ENCODE results near the gene KIAA1671. TPM values are rescaled to one million over a fixed set of nuclear protein-coding genes. Genes with fewer than 3 reads are reported as not detected.

Gene KIAA1671
- total and polyA plus RNA-seq, 2 donors (not counting 1 experiment from before 2014, with no cell fraction given), result 0.01 to 0.02 TPM

GRCh38 chr22:25083056-25083806, 130.7 kb downstream of the KIAA1671 start:
- no peaks in the 10 kb centered on the region for H3K79me2 ChIP-seq (ENCODE audit: control insufficient read depth, insufficient read depth, low read length)
- H3K4me3 Mint-ChIP-seq, result no peak overlapping the region
- no peak overlapping the region for H3K27ac Mint-ChIP-seq
- CTCF ChIA-PET, result no interaction called here
- H3K9ac ChIP-seq (ENCODE audit: low read length), result no peak overlapping the region
- H3K4me1 Mint-ChIP-seq, result peaks cover 12% of the 10 kb centered on the region
- WGBS (ENCODE audit: insufficient coverage), result no CpG with 5 or more reads among the region's 2 CpGs
- H3K36me3 ChIP-seq (replicated peaks in 1 of 2; ENCODE audit: control extremely low read depth in 1 of 2, control insufficient read depth in 1 of 2, extremely low read depth in 1 of 2, insufficient read depth in 2 of 2, low read length in 1 of 2), result no peaks in the 10 kb centered on the region
- POLR2A ChIA-PET, result no interaction called here
- no peak overlapping the region for H3K4me3 ChIP-seq (ENCODE audit: control extremely low read depth in 1 of 5, extremely low read depth in 1 of 5, insufficient read depth in 1 of 5, low read depth in 2 of 5, low read length in 4 of 5)
- TF ChIP-seq, protein P1, sequence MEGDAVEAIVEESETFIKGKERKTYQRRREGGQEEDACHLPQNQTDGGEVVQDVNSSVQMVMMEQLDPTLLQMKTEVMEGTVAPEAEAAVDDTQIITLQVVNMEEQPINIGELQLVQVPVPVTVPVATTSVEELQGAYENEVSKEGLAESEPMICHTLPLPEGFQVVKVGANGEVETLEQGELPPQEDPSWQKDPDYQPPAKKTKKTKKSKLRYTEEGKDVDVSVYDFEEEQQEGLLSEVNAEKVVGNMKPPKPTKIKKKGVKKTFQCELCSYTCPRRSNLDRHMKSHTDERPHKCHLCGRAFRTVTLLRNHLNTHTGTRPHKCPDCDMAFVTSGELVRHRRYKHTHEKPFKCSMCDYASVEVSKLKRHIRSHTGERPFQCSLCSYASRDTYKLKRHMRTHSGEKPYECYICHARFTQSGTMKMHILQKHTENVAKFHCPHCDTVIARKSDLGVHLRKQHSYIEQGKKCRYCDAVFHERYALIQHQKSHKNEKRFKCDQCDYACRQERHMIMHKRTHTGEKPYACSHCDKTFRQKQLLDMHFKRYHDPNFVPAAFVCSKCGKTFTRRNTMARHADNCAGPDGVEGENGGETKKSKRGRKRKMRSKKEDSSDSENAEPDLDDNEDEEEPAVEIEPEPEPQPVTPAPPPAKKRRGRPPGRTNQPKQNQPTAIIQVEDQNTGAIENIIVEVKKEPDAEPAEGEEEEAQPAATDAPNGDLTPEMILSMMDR (IDR thresholded peaks at IDR 0.05), result no peak
- TF ChIP-seq EZH2 (IDR thresholded peaks at IDR 0.05; ENCODE audit: borderline replicate concordance, insufficient read depth, low read depth, low read length, poor library complexity, severe bottlenecking), result no peak
- H3K9me3 ChIP-seq (ENCODE audit: control extremely low read depth in 1 of 3, control insufficient read depth in 2 of 3, insufficient read depth in 1 of 3, low read length in 2 of 3), result peaks cover 0 to 7% (median 0%) of the 10 kb centered on the region in 3 donors
- ATAC-seq (ENCODE audit: low read depth) (no peak), DNase-seq (no peak)
- peaks cover 7 to 11% of the 10 kb centered on the region in 2 donors for H3K4me1 ChIP-seq (ENCODE audit: control insufficient read depth in 2 of 2, insufficient read depth in 2 of 2, low read length in 2 of 2)
- H3K27ac ChIP-seq (ENCODE audit: low read length in 2 of 2), result no peak overlapping the region
- no peaks in the 10 kb centered on the region for H3K9me3 Mint-ChIP-seq (ENCODE audit: insufficient read depth)
- no peaks in the 10 kb centered on the region for H4K20me1 ChIP-seq (ENCODE audit: control insufficient read depth, insufficient read depth, low read length, poor library complexity, severe bottlenecking)
- intact Hi-C loops (cut with micrococcal nuclease), result no loop called here
- H3K4me2 ChIP-seq (replicated peaks; ENCODE audit: low read depth, low read length, poor library complexity, severe bottlenecking), result no peak overlapping the region
- no peak overlapping the region for H2AFZ ChIP-seq (ENCODE audit: insufficient read depth, low read depth, low read length, poor library complexity, severe bottlenecking)
- peaks cover 15% of the 10 kb centered on the region for H3K27me3 Mint-ChIP-seq
- no peaks in the 10 kb centered on the region for H3K27me3 ChIP-seq (replicated peaks in 1 of 4; ENCODE audit: control extremely low read depth in 1 of 4, control insufficient read depth in 3 of 4, insufficient read depth in 4 of 4, low read length in 3 of 4)

GRCh38 chr22:25083807-25084200, 131.3 kb downstream of the KIAA1671 start:
- Histone ChIP-seq H2AFZ (ENCODE audit: insufficient read depth, low read depth, low read length, poor library complexity, severe bottlenecking) (no peak overlapping the region), H3K4me1 (ENCODE audit: control insufficient read depth in 2 of 2, insufficient read depth in 2 of 2, low read length in 2 of 2) (peaks cover 7 to 11% of the 10 kb centered on the region in 2 donors), H3K4me3 (ENCODE audit: control extremely low read depth in 1 of 5, extremely low read depth in 1 of 5, insufficient read depth in 1 of 5, low read depth in 2 of 5, low read length in 4 of 5) (no peak overlapping the region), H3K9ac (ENCODE audit: low read length) (no peak overlapping the region), H3K27me3 (replicated peaks in 1 of 4; ENCODE audit: control extremely low read depth in 1 of 4, control insufficient read depth in 3 of 4, insufficient read depth in 4 of 4, low read length in 3 of 4) (no peaks in the 10 kb centered on the region), H3K79me2 (ENCODE audit: control insufficient read depth, insufficient read depth, low read length) (no peaks in the 10 kb centered on the region), H4K20me1 (ENCODE audit: control insufficient read depth, insufficient read depth, low read length, poor library complexity, severe bottlenecking) (no peaks in the 10 kb centered on the region), H3K4me2 (replicated peaks; ENCODE audit: low read depth, low read length, poor library complexity, severe bottlenecking) (no peak overlapping the region), H3K9me3 (ENCODE audit: control extremely low read depth in 1 of 3, control insufficient read depth in 2 of 3, insufficient read depth in 1 of 3, low read length in 2 of 3) (peaks cover 0 to 7% (median 0%) of the 10 kb centered on the region in 3 donors), H3K27ac (ENCODE audit: low read length in 2 of 2) (no peak overlapping the region), H3K36me3 (replicated peaks in 1 of 2; ENCODE audit: control extremely low read depth in 1 of 2, control insufficient read depth in 1 of 2, extremely low read depth in 1 of 2, insufficient read depth in 2 of 2, low read length in 1 of 2) (no peaks in the 10 kb centered on the region)
- no peak for ATAC-seq (ENCODE audit: low read depth)
- POLR2A ChIA-PET, result no interaction called here
- Mint-ChIP-seq H3K27me3 (peaks cover 15% of the 10 kb centered on the region), H3K4me3 (no peak overlapping the region), H3K27ac (no peak overlapping the region), H3K9me3 (ENCODE audit: insufficient read depth) (no peaks in the 10 kb centered on the region), H3K4me1 (peaks cover 12% of the 10 kb centered on the region)
- intact Hi-C loops (cut with micrococcal nuclease), result no loop called here
- CTCF ChIA-PET, result no interaction called here
- TF ChIP-seq, protein P1 (IDR thresholded peaks at IDR 0.05), result no peak
- no peak for TF ChIP-seq EZH2 (IDR thresholded peaks at IDR 0.05; ENCODE audit: borderline replicate concordance, insufficient read depth, low read depth, low read length, poor library complexity, severe bottlenecking)
- no peak for DNase-seq
- 76% methylated on average over 6 of the region's 6 CpGs for WGBS (ENCODE audit: insufficient coverage)
